H1 (cell line): ENCODE data around the gene JMJD8. TPM values are rescaled to one million over a fixed set of nuclear protein-coding genes. Genes with fewer than 3 reads are reported as not detected.

Experiments used
- CBX8 ChIP-seq: fragments of 300-800, 300-1000 bp; sonication (generic); IDR thresholded peaks from 2 replicates; pipeline ENCODE4 v1.7.1; 2016; ENCODE audit warnings: low read depth, low read length, borderline replicate concordance
- CHD1 ChIP-seq: IDR thresholded peaks from 2 replicates; pipeline ENCODE4 v1.6.1; 2012; ENCODE audit warnings: low read depth, low read length, improper control_type of control experiment
- CHD7 ChIP-seq: fragments of 300-600 bp; sonication (generic); IDR thresholded peaks from 2 replicates; pipeline ENCODE4 v1.7.1; 2012; ENCODE audit warnings: low read length, moderate library complexity, mild to moderate bottlenecking, inconsistent platforms; ENCODE audit not compliant: insufficient replicate concordance
- FOSL1 ChIP-seq: IDR thresholded peaks from 2 replicates; pipeline ENCODE4 v1.6.1; 2011; ENCODE audit warnings: mild to moderate bottlenecking, low read depth, low read length, moderate library complexity; ENCODE audit not compliant: insufficient read depth
- HDAC2 ChIP-seq, 2 experiments: fragments of 300-600 bp in 1 of 2; sonication (generic) in 1 of 2; IDR thresholded peaks; 2 replicates each; pipeline ENCODE4 v1.6.1; 2011 to 2012; ENCODE audit warnings: low read depth in 2 of 2, low read length in 2 of 2, mild to moderate bottlenecking in 2 of 2, moderate library complexity in 2 of 2, borderline replicate concordance in 1 of 2, inconsistent platforms in 1 of 2
- KDM4A ChIP-seq: IDR thresholded peaks from one replicate; pipeline ENCODE4 v1.7.1; 2012; ENCODE audit warnings: low read depth, mild to moderate bottlenecking, moderate library complexity, low read length, inconsistent platforms; ENCODE audit not compliant: severe bottlenecking
- PHF8 ChIP-seq: fragments of 200-600 bp; sonication (generic); conservative IDR thresholded peaks from 2 replicates; pipeline ENCODE4 v1.7.1; 2012; ENCODE audit warnings: low read depth, mild to moderate bottlenecking, inconsistent platforms, low read length, moderate library complexity
- POLR2AphosphoS5 ChIP-seq: IDR thresholded peaks from 2 replicates; pipeline ENCODE4 v1.6.1; 2011; ENCODE audit warnings: low read depth, low read length
- SP4 ChIP-seq: IDR thresholded peaks from 2 replicates; pipeline ENCODE4 v1.6.1; 2012; ENCODE audit warnings: low read length, inconsistent platforms
- TCF12 ChIP-seq: IDR thresholded peaks from 2 replicates; pipeline ENCODE4 v1.6.1; 2011; ENCODE audit warnings: low read depth, mild to moderate bottlenecking, low read length
- polyA plus RNA-seq, 7 experiments: library from polyadenylated mRNA; depleted of rRNA in 3 of 7; stranded (reverse) in 5 of 7; unstranded in 2 of 7; fragments of >200 nt in 5 of 7; fragments of 200-250 nt in 2 of 7; gene quantifications; 1 replicate in 5 of 7; 2 replicates in 1 of 7; 4 replicates in 1 of 7; pipeline versions ENCODE4 v1.2.1 to v1.2.3, GENCODE V29; 2011 to 2013; ENCODE audit warnings: missing spikeins in 2 of 7, mixed read lengths in 2 of 7
- total RNA-seq: library from RNA; stranded (reverse); fragmentation: NEBNext Ultra II Directional; extraction: Animal tissue kit (Norgen Biotek cat#: 25700); gene quantifications from 2 replicates; pipeline ENCODE4 v1.2.1, GENCODE V29; 2021

JMJD8 gene
- total and polyA plus RNA-seq, 2 of the 8 experiments (the other 6 are each of a cell fraction or from before 2014, with no cell fraction given) = 46.4 to 87.4 TPM

DNA sequence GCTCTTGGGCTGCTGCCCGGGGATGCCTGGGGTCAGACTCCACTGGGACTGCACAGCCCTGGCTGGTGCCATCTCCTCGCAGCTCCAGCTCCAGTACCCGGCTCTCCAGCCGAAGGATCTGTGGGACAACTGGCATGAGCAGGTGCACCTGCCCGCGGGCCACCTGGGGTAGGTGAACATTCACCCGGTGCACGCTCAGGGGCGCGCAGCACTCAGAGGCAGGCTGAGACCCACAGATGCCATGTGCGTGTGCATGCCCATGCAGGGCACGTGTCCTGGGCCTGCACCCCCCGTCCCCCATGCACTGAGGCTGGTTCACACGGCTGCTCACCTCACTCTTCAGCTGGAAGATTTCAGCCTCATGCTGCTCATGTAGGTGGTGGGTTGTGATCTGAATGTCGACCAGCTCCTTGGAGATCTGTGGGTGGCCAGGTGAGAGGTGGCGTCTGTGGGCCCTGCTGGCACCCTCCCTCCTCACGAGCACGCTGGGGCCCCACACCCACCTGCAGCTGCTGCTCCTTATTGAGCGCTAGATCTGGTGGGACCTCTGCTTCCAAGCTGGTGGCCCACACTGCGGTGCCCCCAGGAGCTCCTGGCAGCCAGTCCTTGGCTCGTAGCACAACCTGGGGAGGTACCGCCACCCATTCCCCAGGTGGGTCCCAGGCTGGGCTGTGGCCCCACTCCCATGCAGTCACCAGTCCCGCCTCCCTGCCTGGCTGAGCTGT is 41.5 kb upstream of the JMJD8 start (continued):
- TF ChIP-seq CHD7 (no peak), FOSL1 (no peak), HDAC2 (IDR thresholded peaks at IDR 0.05; ENCODE audit: borderline replicate concordance in 1 of 2, low read depth in 2 of 2, low read length in 2 of 2) (no peak), KDM4A (no peak), CBX8 (no peak), TCF12 (no peak), PHF8 (no peak), POLR2AphosphoS5 (no peak), SP4 (no peak), CHD1 (no peak)
